HG03342 (cell line): ENCODE results near the gene IQCN.

Experiments
- ATAC-seq: cut with Tn5 transposase; IDR thresholded peaks from one replicate; pipeline ENCODE4 v1.9.1; 2021; ENCODE audit warnings: mild to moderate bottlenecking, moderate library complexity; ENCODE audit not compliant: unreplicated experiment

Gene IQCN

GRCh38 chr19:18265582-18265981 lies 8.7 kb downstream of the IQCN start:
- ATAC-seq = no peak

- ATAC-seq = no peak
These were observed 9.2 kb downstream of the IQCN start for GRCh38 chr19:18264971-18265540.

- ATAC-seq = no peak
These were observed 10.0 kb downstream of the IQCN start for GRCh38 chr19:18264137-18264854.

GRCh38 chr19:18263324-18264136 lies 10.7 kb downstream of the IQCN start:
- ATAC-seq = no peak

- no peak for ATAC-seq
These were observed 11.3 kb downstream of the IQCN start for GRCh38 chr19:18262917-18263316.

GRCh38 chr19:18262144-18262543 lies 12.1 kb downstream of the IQCN start:
- no peak for ATAC-seq

GRCh38 chr19:18261474-18261873 lies 12.8 kb downstream of the IQCN start:
- no peak for ATAC-seq

- no peak for ATAC-seq
These were observed 14.4 kb downstream of the IQCN start for GRCh38 chr19:18259893-18260292.

- no peak for ATAC-seq
These were observed 16.5 kb downstream of the IQCN start for GRCh38 chr19:18257503-18258470.

GRCh38 chr19:18254546-18255503 lies 19.4 kb downstream of the IQCN start:
- no peak for ATAC-seq

GRCh38 chr19:18253716-18254115 lies 20.5 kb downstream of the IQCN start:
- no peak for ATAC-seq

GRCh38 chr19:18253130-18253529 lies 21.1 kb downstream of the IQCN start:
- ATAC-seq = no peak

GRCh38 chr19:18252370-18252717 lies 21.9 kb downstream of the IQCN start:
- ATAC-seq = no peak

- no peak for ATAC-seq
These were observed 22.5 kb downstream of the IQCN start for GRCh38 chr19:18251587-18252369.

- ATAC-seq = no peak
These were observed 24.4 kb downstream of the IQCN start for GRCh38 chr19:18249834-18250233.

GRCh38 chr19:18245297-18245696 lies 29.0 kb downstream of the IQCN start:
- no peak for ATAC-seq

- no peak for ATAC-seq
These were observed 34.9 kb downstream of the IQCN start for GRCh38 chr19:18239303-18239702.

GRCh38 chr19:18234194-18234593 lies 40.1 kb downstream of the IQCN start:
- no peak for ATAC-seq

GRCh38 chr19:18233224-18233825 lies 40.9 kb downstream of the IQCN start:
- ATAC-seq = no peak
